KMS-11 (cell line): ENCODE results near the gene KDELR3.

ENCODE experiments used
- H2AFZ ChIP-seq: fragments of 200-600 bp; sonication (generic); 2 replicates; pipeline ENCODE4 v1.6.1; 2016; ENCODE audit warnings: antibody characterized with exemption, mixed run types, low read depth
- H3K27ac ChIP-seq: fragments of 200-600 bp; sonication (generic); 2 replicates; pipeline ENCODE4 v1.6.1; 2016; ENCODE audit warnings: mild to moderate bottlenecking, mixed run types
- H3K27me3 ChIP-seq: fragments of 200-600 bp; sonication (generic); 2 replicates; pipeline ENCODE4 v1.6.1; 2017; ENCODE audit warnings: mild to moderate bottlenecking, low read depth, mixed run types, moderate library complexity; ENCODE audit not compliant: insufficient read depth
- H3K36me3 ChIP-seq: fragments of 200-600 bp; sonication (generic); 2 replicates; pipeline ENCODE4 v1.6.1; 2017; ENCODE audit warnings: mild to moderate bottlenecking, mixed run types; ENCODE audit not compliant: insufficient read depth
- H3K4me1 ChIP-seq: fragments of 200-600 bp; sonication (generic); 2 replicates; pipeline ENCODE4 v1.6.1; 2016; ENCODE audit warnings: mild to moderate bottlenecking, low read depth, mixed run types; ENCODE audit not compliant: poor library complexity, severe bottlenecking
- H3K4me2 ChIP-seq: fragments of 200-600 bp; sonication (generic); 2 replicates; pipeline ENCODE4 v1.7.0; 2016; ENCODE audit warnings: mild to moderate bottlenecking, mixed run types
- H3K4me3 ChIP-seq: fragments of 200-600 bp; sonication (generic); IDR thresholded peaks from 2 replicates; pipeline ENCODE4 v1.6.1; 2017; ENCODE audit warnings: low read depth, low read length, mixed read lengths; ENCODE audit not compliant: insufficient read depth
- H3K79me2 ChIP-seq: fragments of 200-600 bp; sonication (generic); 2 replicates; pipeline ENCODE4 v1.6.1; 2016; ENCODE audit warnings: low read depth, mixed run types; ENCODE audit not compliant: insufficient read depth
- H3K9ac ChIP-seq: fragments of 200-600 bp; sonication (generic); 2 replicates; pipeline ENCODE4 v1.6.1; 2016; ENCODE audit warnings: mild to moderate bottlenecking, mixed run types
- H4K20me1 ChIP-seq: fragments of 200-600 bp; sonication (generic); 2 replicates; pipeline ENCODE4 v1.6.1; 2016; ENCODE audit warnings: mild to moderate bottlenecking, mixed run types; ENCODE audit not compliant: insufficient read depth
- CTCF ChIP-seq: fragments of 200-600 bp; sonication (generic); conservative IDR thresholded peaks from 2 replicates; pipeline ENCODE4 v1.6.1; 2017; ENCODE audit warnings: low read depth, mild to moderate bottlenecking, antibody characterized with exemption, low read length, moderate library complexity, mixed read lengths

KDELR3 gene

GRCh38 chr22:38420734-38421133, 47.2 kb upstream of the KDELR3 start:
- Histone ChIP-seq H3K4me2 (no peak overlapping the region), H3K4me3 (no peak overlapping the region), H3K79me2 (no peaks in the 10 kb centered on the region), H3K9ac (no peak overlapping the region), H3K36me3 (no peaks in the 10 kb centered on the region), H4K20me1 (no peaks in the 10 kb centered on the region), H3K4me1 (no peaks in the 10 kb centered on the region), H3K27me3 (no peaks in the 10 kb centered on the region), H3K27ac (no peak overlapping the region), H2AFZ (no peak overlapping the region)
- TF ChIP-seq CTCF: no peak

GRCh38 chr22:38422611-38423511, 45.0 kb upstream of the KDELR3 start:
- no peak overlapping the region for H3K4me3 ChIP-seq
- no peak overlapping the region for H3K27ac ChIP-seq
- no peaks in the 10 kb centered on the region for H4K20me1 ChIP-seq
- no peaks in the 10 kb centered on the region for H3K79me2 ChIP-seq
- TF ChIP-seq CTCF: no peak
- H3K9ac ChIP-seq: no peak overlapping the region
- H3K4me2 ChIP-seq: no peak overlapping the region
- no peak overlapping the region for H2AFZ ChIP-seq
- no peaks in the 10 kb centered on the region for H3K27me3 ChIP-seq
- no peaks in the 10 kb centered on the region for H3K4me1 ChIP-seq
- H3K36me3 ChIP-seq: no peaks in the 10 kb centered on the region

- H3K79me2 ChIP-seq: no peaks in the 10 kb centered on the region
- no peak overlapping the region for H3K27ac ChIP-seq
- no peak overlapping the region for H3K4me2 ChIP-seq
- H3K36me3 ChIP-seq: no peaks in the 10 kb centered on the region
- H3K9ac ChIP-seq: no peak overlapping the region
- H3K4me3 ChIP-seq: no peak overlapping the region
- no peak overlapping the region for H2AFZ ChIP-seq
- no peaks in the 10 kb centered on the region for H3K27me3 ChIP-seq
- no peak for TF ChIP-seq CTCF
- H3K4me1 ChIP-seq: no peaks in the 10 kb centered on the region
- H4K20me1 ChIP-seq: no peaks in the 10 kb centered on the region
Measured at GRCh38 chr22:38423512-38424503, 44.1 kb upstream of the KDELR3 start.

GRCh38 chr22:38424525-38425080, 43.3 kb upstream of the KDELR3 start:
- Histone ChIP-seq H3K4me1 (no peaks in the 10 kb centered on the region), H3K9ac (no peak overlapping the region), H3K36me3 (no peaks in the 10 kb centered on the region), H3K79me2 (no peaks in the 10 kb centered on the region), H3K4me3 (no peak overlapping the region), H2AFZ (no peak overlapping the region), H3K4me2 (no peak overlapping the region), H3K27ac (no peak overlapping the region), H4K20me1 (no peaks in the 10 kb centered on the region), H3K27me3 (no peaks in the 10 kb centered on the region)
- no peak for TF ChIP-seq CTCF
